ENCODE data around the gene SEMA4B. TPM values are rescaled to one million over a fixed set of nuclear protein-coding genes. Genes with fewer than 3 reads are reported as not detected.

The SEMA4B gene
- total and polyA plus RNA-seq, 2 of the 8 experiments (the other 6 are each of a cell fraction or from before 2014, with no cell fraction given): 42.7 to 43.0 TPM

DNA sequence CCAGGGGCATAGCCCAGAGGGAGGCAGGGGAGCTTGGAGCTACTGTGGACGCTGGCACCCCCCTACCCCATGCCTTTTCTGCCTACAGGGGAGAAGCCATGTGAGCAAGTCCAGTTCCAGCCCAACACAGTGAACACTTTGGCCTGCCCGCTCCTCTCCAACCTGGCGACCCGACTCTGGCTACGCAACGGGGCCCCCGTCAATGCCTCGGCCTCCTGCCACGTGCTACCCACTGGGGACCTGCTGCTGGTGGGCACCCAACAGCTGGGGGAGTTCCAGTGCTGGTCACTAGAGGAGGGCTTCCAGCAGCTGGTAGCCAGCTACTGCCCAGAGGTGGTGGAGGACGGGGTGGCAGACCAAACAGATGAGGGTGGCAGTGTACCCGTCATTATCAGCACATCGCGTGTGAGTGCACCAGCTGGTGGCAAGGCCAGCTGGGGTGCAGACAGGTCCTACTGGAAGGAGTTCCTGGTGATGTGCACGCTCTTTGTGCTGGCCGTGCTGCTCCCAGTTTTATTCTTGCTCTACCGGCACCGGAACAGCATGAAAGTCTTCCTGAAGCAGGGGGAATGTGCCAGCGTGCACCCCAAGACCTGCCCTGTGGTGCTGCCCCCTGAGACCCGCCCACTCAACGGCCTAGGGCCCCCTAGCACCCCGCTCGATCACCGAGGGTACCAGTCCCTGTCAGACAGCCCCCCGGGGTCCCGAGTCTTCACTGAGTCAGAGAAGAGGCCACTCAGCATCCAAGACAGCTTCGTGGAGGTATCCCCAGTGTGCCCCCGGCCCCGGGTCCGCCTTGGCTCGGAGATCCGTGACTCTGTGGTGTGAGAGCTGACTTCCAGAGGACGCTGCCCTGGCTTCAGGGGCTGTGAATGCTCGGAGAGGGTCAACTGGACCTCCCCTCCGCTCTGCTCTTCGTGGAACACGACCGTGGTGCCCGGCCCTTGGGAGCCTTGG lies 27.0 kb downstream of the SEMA4B start:
- no peaks in the 10 kb centered on the region for H3K27me3 ChIP-seq (replicated peaks in 1 of 4; ENCODE audit: control insufficient read depth in 3 of 4, extremely low read depth in 1 of 4, insufficient read depth in 3 of 4, low read length in 3 of 4)
- no peak overlapping the region for H3K9ac ChIP-seq (replicated peaks in 1 of 4; ENCODE audit: extremely low read depth in 1 of 4, low read depth in 3 of 4, low read length in 3 of 4)
- H3K23me2 ChIP-seq (ENCODE audit: low read depth, low read length): peaks cover 2% of the 10 kb centered on the region
- peaks cover 0 to 7% of the 10 kb centered on the region in 2 experiments for H4K20me1 ChIP-seq (replicated peaks in 1 of 2; ENCODE audit: control insufficient read depth in 1 of 2, insufficient read depth in 2 of 2, low read length in 2 of 2)
- no peak for DNase-seq (ENCODE audit: low read depth in 1 of 2, low spot score in 2 of 2)
- H4K8ac ChIP-seq (ENCODE audit: extremely low read depth, insufficient read depth, low read length): no peak overlapping the region
- H3K4me3 ChIP-seq (ENCODE audit: extremely low read depth in 1 of 4, insufficient read depth in 2 of 4, low read depth in 3 of 4, low read length in 4 of 4): no peak overlapping the region
- H3K4ac ChIP-seq (replicated peaks; ENCODE audit: insufficient read length, low read depth, low read length): no peak overlapping the region
- peaks cover 0 to 6% (median under 1%) of the 10 kb centered on the region in 4 experiments; a peak in 3 of 7 replicates for H3K4me1 ChIP-seq (replicated peaks in 1 of 4; ENCODE audit: control insufficient read depth in 3 of 4, insufficient read depth in 4 of 4, low read length in 3 of 4)
- no peak overlapping the region for H2AK5ac ChIP-seq (ENCODE audit: low read depth, low read length)
- H3K36me3 ChIP-seq (ENCODE audit: control insufficient read depth in 2 of 4, insufficient read depth in 4 of 4, low read length in 3 of 4): peaks cover 11 to 48% (median 34%) of the 10 kb centered on the region in 4 experiments; a peak in 7 of 8 replicates
- no peaks in the 10 kb centered on the region for H3K9me3 ChIP-seq (ENCODE audit: insufficient read depth in 2 of 2, low read depth in 1 of 2, low read length in 1 of 2)
- peaks cover 6% of the 10 kb centered on the region for H3K79me1 ChIP-seq (ENCODE audit: low read depth, low read length)
- no peak overlapping the region for H4K91ac ChIP-seq (replicated peaks; ENCODE audit: insufficient read length, low read length)
- H2BK5ac ChIP-seq (ENCODE audit: low read depth, low read length): no peak overlapping the region
- no peak overlapping the region for H3K18ac ChIP-seq (ENCODE audit: extremely low read depth, low read length)
- H2AFZ ChIP-seq (ENCODE audit: low read length): no peak overlapping the region
- no peak overlapping the region for H3K4me2 ChIP-seq (ENCODE audit: insufficient read depth in 1 of 2, low read depth in 2 of 2, low read length in 2 of 2)
- H2BK20ac ChIP-seq (ENCODE audit: low read length): no peak overlapping the region
- no peak overlapping the region for H4K5ac ChIP-seq (ENCODE audit: insufficient read length, low read depth, low read length)
- no peak overlapping the region for H3K56ac ChIP-seq (replicated peaks; ENCODE audit: insufficient read length, low read depth, low read length)
- H2BK15ac ChIP-seq (ENCODE audit: low read length): no peak overlapping the region
- no peak overlapping the region for H2BK12ac ChIP-seq (ENCODE audit: low read depth, low read length)
- no peak for FAIRE-seq
- no peak overlapping the region for H3K14ac ChIP-seq (ENCODE audit: insufficient read length)
- ChIA-PET POLR2A (ENCODE audit: partially characterized antibody) (no interaction called here), CTCF (ENCODE audit: partially characterized antibody) (interaction anchor here (0.6 to 2.2 kb wide), 8 partner anchors 10 to 85 kb away, joined by 3 to 8 read pairs (median 4); no protein-coding TSS in a partner anchor)
- no peak overlapping the region for H3K27ac ChIP-seq (ENCODE audit: low read depth, low read length)
- no peaks in the 10 kb centered on the region for H3K79me2 ChIP-seq (ENCODE audit: control insufficient read depth in 1 of 2, insufficient read depth in 2 of 2, low read length in 2 of 2)
- no peak overlapping the region for H3K23ac ChIP-seq (ENCODE audit: insufficient read length)
- 92% methylated on average over 36 of the region's 38 CpGs; no CpG with 5 or more reads in 1 of the 2 experiments for WGBS, 2 experiments (ENCODE audit: extremely low coverage in 1 of 2, insufficient coverage in 1 of 2, insufficient read length in 1 of 2, insufficient replicate concordance in 2 of 2, low coverage in 1 of 2, low lambda C conversion rate in 2 of 2, missing lambda C conversion rate in 1 of 2)
- H2BK120ac ChIP-seq (replicated peaks; ENCODE audit: low read depth, low read length): no peak overlapping the region
- no peak for TF ChIP-seq HDAC2 (IDR thresholded peaks at IDR 0.05; ENCODE audit: borderline replicate concordance in 1 of 2, low read depth in 2 of 2, low read length in 2 of 2)
- TF ChIP-seq CHD2 (IDR thresholded peaks at IDR 0.05; ENCODE audit: low read length): no peak
- TF ChIP-seq, protein P1, sequence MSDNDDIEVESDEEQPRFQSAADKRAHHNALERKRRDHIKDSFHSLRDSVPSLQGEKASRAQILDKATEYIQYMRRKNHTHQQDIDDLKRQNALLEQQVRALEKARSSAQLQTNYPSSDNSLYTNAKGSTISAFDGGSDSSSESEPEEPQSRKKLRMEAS (IDR thresholded peaks at IDR 0.05): no peak
- TF ChIP-seq CTBP2 (IDR thresholded peaks at IDR 0.05; ENCODE audit: borderline replicate concordance, insufficient read depth, insufficient read length, low read length): no peak
- no peak for TF ChIP-seq GTF2F1 (IDR thresholded peaks at IDR 0.05; ENCODE audit: borderline replicate concordance, low read depth, low read length)
- TF ChIP-seq GABPA (IDR thresholded peaks at IDR 0.05; ENCODE audit: borderline replicate concordance, insufficient read depth, low read length): no peak
- TF ChIP-seq SP1 (IDR thresholded peaks at IDR 0.05; ENCODE audit: low read depth, low read length): no peak
- TF ChIP-seq, protein P2, sequence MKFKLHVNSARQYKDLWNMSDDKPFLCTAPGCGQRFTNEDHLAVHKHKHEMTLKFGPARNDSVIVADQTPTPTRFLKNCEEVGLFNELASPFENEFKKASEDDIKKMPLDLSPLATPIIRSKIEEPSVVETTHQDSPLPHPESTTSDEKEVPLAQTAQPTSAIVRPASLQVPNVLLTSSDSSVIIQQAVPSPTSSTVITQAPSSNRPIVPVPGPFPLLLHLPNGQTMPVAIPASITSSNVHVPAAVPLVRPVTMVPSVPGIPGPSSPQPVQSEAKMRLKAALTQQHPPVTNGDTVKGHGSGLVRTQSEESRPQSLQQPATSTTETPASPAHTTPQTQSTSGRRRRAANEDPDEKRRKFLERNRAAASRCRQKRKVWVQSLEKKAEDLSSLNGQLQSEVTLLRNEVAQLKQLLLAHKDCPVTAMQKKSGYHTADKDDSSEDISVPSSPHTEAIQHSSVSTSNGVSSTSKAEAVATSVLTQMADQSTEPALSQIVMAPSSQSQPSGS (IDR thresholded peaks at IDR 0.05; ENCODE audit: low read length): no peak
- no peak for TF ChIP-seq JUND (IDR thresholded peaks at IDR 0.05; ENCODE audit: low read length)
